Smooth muscle cell (in vitro differentiated cells): ENCODE results near the gene FIGNL2. TPM values are rescaled to one million over a fixed set of nuclear protein-coding genes. Genes with fewer than 3 reads are reported as not detected.

ENCODE experiments used
- DNase-seq: peaks from one replicate; lab custom pipeline; 2025; ENCODE audit not compliant: unreplicated experiment; lab: John Stamatoyannopoulos, UW
- H2AFZ ChIP-seq: fragments of 200-600 bp; sonication (generic); 2 replicates; pipeline ENCODE4 v1.6.0; 2016; ENCODE audit warnings: antibody characterized with exemption, low read depth, mild to moderate bottlenecking
- H3F3A ChIP-seq: fragments of 200-600 bp; sonication (generic); 2 replicates; pipeline ENCODE4 v1.6.0; 2017; ENCODE audit warnings: antibody characterized with exemption, low read depth
- H3K27ac ChIP-seq: fragments of 200-600 bp; sonication (generic); 2 replicates; pipeline ENCODE4 v1.5.1; 2016; ENCODE audit warnings: low read depth, mild to moderate bottlenecking
- H3K27me3 ChIP-seq: fragments of 200-600 bp; sonication (generic); 2 replicates; pipeline ENCODE4 v1.6.1; 2016; ENCODE audit warnings: low read depth, mild to moderate bottlenecking
- H3K36me3 ChIP-seq: fragments of 200-600 bp; sonication (generic); 2 replicates; pipeline ENCODE4 v1.5.1; 2016; ENCODE audit warnings: low read depth
- H3K4me1 ChIP-seq: fragments of 200-600 bp; sonication (generic); 2 replicates; pipeline ENCODE4 v1.5.1; 2016; ENCODE audit warnings: low read depth
- H3K4me2 ChIP-seq: fragments of 200-600 bp; sonication (generic); 2 replicates; pipeline ENCODE4 v1.6.0; 2016; ENCODE audit warnings: mild to moderate bottlenecking
- H3K4me3 ChIP-seq: fragments of 200-600 bp; sonication (generic); 2 replicates; pipeline ENCODE4 v1.5.1; 2016; ENCODE audit warnings: mild to moderate bottlenecking
- H3K79me2 ChIP-seq: fragments of 200-600 bp; sonication (generic); 2 replicates; pipeline ENCODE4 v1.6.0; 2016; ENCODE audit warnings: low read depth, mild to moderate bottlenecking
- H3K9ac ChIP-seq: fragments of 200-600 bp; sonication (generic); 2 replicates; pipeline ENCODE4 v1.6.0; 2016; ENCODE audit warnings: low read depth
- H3K9me3 ChIP-seq: fragments of 200-600 bp; sonication (generic); replicated peaks from 2 replicates; pipeline ENCODE4 v1.5.1; 2016; ENCODE audit warnings: low read depth
- H4K20me1 ChIP-seq: fragments of 200-600 bp; sonication (generic); 2 replicates; pipeline ENCODE4 v1.6.0; 2016; ENCODE audit warnings: low read depth
- CTCF ChIP-seq: fragments of 200-600 bp; sonication (generic); IDR thresholded peaks from 2 replicates; pipeline ENCODE4 v1.5.1; 2017; ENCODE audit warnings: borderline replicate concordance, mild to moderate bottlenecking, antibody characterized with exemption; ENCODE audit not compliant: insufficient read depth, poor library complexity, severe bottlenecking
- WGBS: methylation state at CpG from one replicate; pipeline ENCODE4 v1.1.7; 2016; ENCODE audit warnings: low lambda C conversion rate; 5-methylcytosine and 5-hydroxymethylcytosine counted together
- polyA plus RNA-seq: library from polyadenylated mRNA; unstranded; fragments of >200 nt; fragmentation: Nextera tagmentation; extraction: Ambion mirVana; gene quantifications from 2 replicates; pipeline ENCODE4 v1.2.1, GENCODE V29; 2016
- total RNA-seq: library from RNA; depleted of rRNA; stranded (reverse); fragments of >200 nt; gene quantifications from 2 replicates; pipeline ENCODE4 v1.2.3, GENCODE V29; 2014

The FIGNL2 gene
- total and polyA plus RNA-seq, 2 experiments from 2014 or later: 1.1 to 2.7 TPM

GRCh38 chr12:51826881-51827280 lies 21.6 kb downstream of the FIGNL2 start:
- no peaks in the 10 kb centered on the region for H3K9me3 ChIP-seq
- WGBS: 85% methylated on average over 4 of the region's 4 CpGs
- no peak overlapping the region for H3K4me3 ChIP-seq
- no peak for TF ChIP-seq CTCF
- no peak overlapping the region for H2AFZ ChIP-seq
- DNase-seq: no peak
- peaks cover 28% of the 10 kb centered on the region for H4K20me1 ChIP-seq
- no peaks in the 10 kb centered on the region for H3K27me3 ChIP-seq
- no peak overlapping the region for H3K4me2 ChIP-seq
- no peak overlapping the region for H3K27ac ChIP-seq
- no peaks in the 10 kb centered on the region for H3K36me3 ChIP-seq
- H3K79me2 ChIP-seq: no peaks in the 10 kb centered on the region
- peaks cover 28% of the 10 kb centered on the region for H3K4me1 ChIP-seq
- H3F3A ChIP-seq: peaks cover 9% of the 10 kb centered on the region
- no peak overlapping the region for H3K9ac ChIP-seq

- no peaks in the 10 kb centered on the region for H3K36me3 ChIP-seq
- DNase-seq: no peak
- peaks cover 28% of the 10 kb centered on the region for H4K20me1 ChIP-seq
- H3F3A ChIP-seq: peaks cover 9% of the 10 kb centered on the region
- H3K4me1 ChIP-seq: peaks cover 20% of the 10 kb centered on the region
- no peak overlapping the region for H2AFZ ChIP-seq
- no peak for TF ChIP-seq CTCF
- H3K9me3 ChIP-seq: no peaks in the 10 kb centered on the region
- H3K4me3 ChIP-seq: no peak overlapping the region
- WGBS: 97% methylated on average over 5 of the region's 5 CpGs
- H3K4me2 ChIP-seq: no peak overlapping the region
- no peak overlapping the region for H3K9ac ChIP-seq
- H3K79me2 ChIP-seq: no peaks in the 10 kb centered on the region
- H3K27me3 ChIP-seq: no peaks in the 10 kb centered on the region
- no peak overlapping the region for H3K27ac ChIP-seq
Measured at GRCh38 chr12:51825216-51825615, 23.3 kb downstream of the FIGNL2 start.

- Histone ChIP-seq H3F3A (peaks cover 9% of the 10 kb centered on the region), H3K36me3 (no peaks in the 10 kb centered on the region), H3K9ac (no peak overlapping the region), H3K27me3 (no peaks in the 10 kb centered on the region), H3K79me2 (no peaks in the 10 kb centered on the region), H3K4me3 (no peak overlapping the region), H3K4me1 (peaks cover 24% of the 10 kb centered on the region), H3K9me3 (no peaks in the 10 kb centered on the region), H4K20me1 (peaks cover 28% of the 10 kb centered on the region), H3K4me2 (no peak overlapping the region), H3K27ac (no peak overlapping the region), H2AFZ (no peak overlapping the region)
- peak; percentile 52 for TF ChIP-seq CTCF
- DNase-seq: no peak
- 34% methylated on average over 6 of the region's 6 CpGs for WGBS
Measured at GRCh38 chr12:51823875-51824565, 24.5 kb downstream of the FIGNL2 start.

DNA sequence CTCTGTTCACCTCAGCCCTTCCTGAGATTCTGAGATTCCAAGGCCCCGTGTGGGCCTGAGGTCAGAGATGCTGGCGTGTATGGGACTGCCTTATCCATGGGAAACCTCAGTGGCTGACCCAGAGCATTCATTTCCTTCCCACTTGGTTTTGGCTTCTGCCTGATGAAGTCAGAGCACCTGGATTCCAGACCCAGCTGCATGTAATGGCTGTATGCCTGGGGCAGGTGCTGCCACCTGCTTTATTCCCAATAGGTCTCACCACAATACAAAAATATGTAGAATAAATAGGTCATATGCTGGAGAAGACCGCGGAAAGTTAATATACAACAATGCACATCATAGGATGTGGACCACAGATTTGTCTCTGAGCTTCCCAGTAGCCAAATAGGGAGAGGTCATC lies 25.6 kb downstream of the FIGNL2 start:
- TF ChIP-seq CTCF: no peak
- WGBS: 93% methylated on average over 4 of the region's 4 CpGs
- Histone ChIP-seq H3K27ac (no peak overlapping the region), H3K4me1 (peaks cover 15% of the 10 kb centered on the region), H3K9ac (no peak overlapping the region), H3K4me3 (no peak overlapping the region), H3K79me2 (no peaks in the 10 kb centered on the region), H4K20me1 (peaks cover 24% of the 10 kb centered on the region), H2AFZ (no peak overlapping the region), H3K36me3 (no peaks in the 10 kb centered on the region), H3K4me2 (no peak overlapping the region), H3K9me3 (no peaks in the 10 kb centered on the region), H3F3A (peaks cover 9% of the 10 kb centered on the region), H3K27me3 (no peaks in the 10 kb centered on the region)
- DNase-seq: no peak
